DND-41 (cell line): ENCODE measurements around the gene RCC2.

Experiments
- CTCF ChIP-seq: IDR thresholded peaks from 2 replicates; pipeline ENCODE4 v1.5.1; 2012; ENCODE audit warnings: borderline replicate concordance, low read length, moderate library complexity, mild to moderate bottlenecking; ENCODE audit not compliant: poor library complexity, severe bottlenecking; ENCODE audit errors: extremely low read depth
- EZH2 ChIP-seq: IDR thresholded peaks from 3 replicates; pipeline ENCODE4 v1.6.1; 2012; ENCODE audit warnings: borderline replicate concordance, low read depth, mild to moderate bottlenecking, moderate library complexity, low read length, inconsistent platforms; ENCODE audit not compliant: severe bottlenecking

GRCh38 chr1:17486242-17486641, 46.8 kb upstream of the RCC2 start:
- TF ChIP-seq CTCF (no peak), EZH2 (no peak)
